GM19328 (cell line): ENCODE data around the gene R3HDM4.

Experiments used
- ATAC-seq: cut with Tn5 transposase; IDR thresholded peaks from one replicate; pipeline ENCODE4 v1.9.1; 2021; ENCODE audit warnings: mild to moderate bottlenecking, moderate library complexity; ENCODE audit not compliant: unreplicated experiment

Gene R3HDM4

DNA sequence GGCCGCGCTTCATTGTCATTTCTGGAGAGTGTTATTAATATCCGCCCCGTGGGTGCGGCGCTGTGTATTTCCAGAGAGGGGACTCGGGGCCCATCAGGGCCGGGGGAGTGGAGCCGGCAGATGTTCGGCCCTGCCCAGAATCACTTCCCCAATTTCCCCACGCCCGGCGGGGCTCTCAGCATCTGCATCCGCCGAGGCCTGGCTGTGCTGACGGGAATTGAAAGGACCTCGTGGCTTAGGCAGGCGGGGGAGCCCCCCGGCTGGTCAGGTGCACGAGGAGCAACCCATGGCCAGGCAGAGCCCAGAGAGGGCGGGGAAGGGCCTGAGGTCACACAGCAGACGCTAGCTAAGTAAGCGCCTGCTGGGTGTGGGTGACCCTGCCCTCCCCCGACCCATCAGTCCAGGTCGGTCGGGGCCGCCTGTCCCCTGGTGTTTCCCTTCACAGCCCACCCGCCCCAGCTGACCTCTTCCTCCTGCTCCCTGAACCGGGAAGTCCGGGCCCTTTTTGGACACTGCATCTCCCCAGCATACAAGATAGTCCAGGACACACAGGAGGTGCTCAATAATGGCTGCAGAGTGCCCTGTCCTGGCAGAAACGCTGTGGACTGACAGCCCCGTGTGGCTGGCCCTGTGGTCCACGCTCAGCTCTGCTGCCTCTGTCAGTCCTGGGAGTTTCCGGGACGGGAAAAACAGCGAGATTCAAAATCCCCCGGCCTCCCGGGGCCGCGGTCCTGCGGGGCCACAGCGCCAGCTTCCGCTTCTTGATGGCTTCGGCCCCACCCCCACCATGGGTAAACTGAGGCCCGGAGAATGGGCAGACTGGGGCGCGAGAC, 34.9 kb upstream of the R3HDM4 start:
- ATAC-seq: peak; percentile 67

GRCh38 chr19:947090-947706, 34.2 kb upstream of the R3HDM4 start:
- ATAC-seq: no peak

- no peak for ATAC-seq
These were observed 32.6 kb upstream of the R3HDM4 start for GRCh38 chr19:945401-946252.

DNA sequence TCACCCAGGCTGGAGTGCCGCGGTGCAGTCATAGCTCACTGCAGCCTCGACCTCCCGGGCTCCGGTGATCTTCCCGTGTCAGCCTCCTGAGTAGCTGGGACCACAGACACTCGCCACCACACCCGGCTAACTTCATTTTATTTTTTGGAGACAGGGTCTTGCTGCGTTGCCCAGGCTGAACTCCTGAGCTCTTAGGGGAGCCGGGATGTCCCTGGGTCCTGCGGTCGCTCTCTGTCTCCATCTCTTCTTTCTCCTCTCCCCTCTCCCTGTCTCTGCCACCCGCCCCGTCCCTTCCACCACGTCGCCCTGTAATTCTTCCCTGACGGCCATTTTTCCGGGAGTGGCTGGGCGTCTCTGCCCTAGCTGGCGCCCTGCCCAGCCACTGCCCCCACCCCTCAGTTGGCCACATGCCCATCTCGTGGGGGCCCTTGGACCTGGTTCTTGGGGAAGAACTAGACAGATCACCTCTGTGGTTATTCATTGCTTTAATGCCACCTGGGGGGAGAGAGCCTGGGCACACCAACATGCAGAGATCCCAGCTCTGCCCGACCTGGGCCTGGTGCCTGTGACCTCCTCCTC, 31.7 kb upstream of the R3HDM4 start:
- ATAC-seq: no peak

GRCh38 chr19:944171-944567, 31.1 kb upstream of the R3HDM4 start:
- no peak for ATAC-seq

DNA sequence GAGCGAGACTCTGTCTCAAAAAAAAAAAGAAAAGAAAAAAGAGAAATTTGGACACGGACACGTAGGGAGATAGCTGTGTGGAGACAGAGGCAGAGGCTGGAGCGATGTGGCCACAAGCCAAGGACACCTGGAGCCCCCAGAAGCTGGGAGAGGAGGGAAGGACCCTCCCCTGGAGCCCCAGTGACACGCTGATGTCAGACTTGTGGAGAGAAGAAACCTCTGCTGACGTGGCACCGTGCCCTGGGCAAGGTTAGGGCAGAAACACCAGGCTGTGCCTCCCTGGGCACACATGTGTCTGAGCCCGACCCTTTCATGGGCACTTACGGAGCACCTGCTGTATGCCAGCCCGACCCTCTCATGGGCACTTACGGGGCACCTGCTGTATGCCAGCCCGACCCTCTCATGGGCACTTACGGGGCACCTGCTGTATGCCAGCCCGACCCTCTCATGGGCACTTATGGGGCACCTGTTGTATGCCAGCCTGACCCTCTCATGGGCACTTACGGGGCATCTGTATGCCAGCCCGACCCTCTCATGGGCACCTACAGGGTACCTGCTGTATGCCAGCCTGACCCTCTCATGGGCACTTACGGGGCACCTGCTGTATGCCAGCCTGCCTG, 30.6 kb upstream of the R3HDM4 start:
- ATAC-seq: no peak

GRCh38 chr19:942133-942645, 29.2 kb upstream of the R3HDM4 start:
- ATAC-seq: no peak

GRCh38 chr19:941292-942132, 28.5 kb upstream of the R3HDM4 start:
- ATAC-seq: no peak

GRCh38 chr19:940591-941291, 27.7 kb upstream of the R3HDM4 start:
- ATAC-seq: no peak

- no peak for ATAC-seq
These were observed 26.9 kb upstream of the R3HDM4 start for GRCh38 chr19:939922-940321.

GRCh38 chr19:939439-939838, 26.4 kb upstream of the R3HDM4 start:
- no peak for ATAC-seq

- ATAC-seq: no peak
These were observed 25.4 kb upstream of the R3HDM4 start for GRCh38 chr19:938233-938923.

GRCh38 chr19:937259-937694, 24.3 kb upstream of the R3HDM4 start:
- no peak for ATAC-seq

GRCh38 chr19:936175-936546, 23.1 kb upstream of the R3HDM4 start:
- no peak for ATAC-seq

DNA sequence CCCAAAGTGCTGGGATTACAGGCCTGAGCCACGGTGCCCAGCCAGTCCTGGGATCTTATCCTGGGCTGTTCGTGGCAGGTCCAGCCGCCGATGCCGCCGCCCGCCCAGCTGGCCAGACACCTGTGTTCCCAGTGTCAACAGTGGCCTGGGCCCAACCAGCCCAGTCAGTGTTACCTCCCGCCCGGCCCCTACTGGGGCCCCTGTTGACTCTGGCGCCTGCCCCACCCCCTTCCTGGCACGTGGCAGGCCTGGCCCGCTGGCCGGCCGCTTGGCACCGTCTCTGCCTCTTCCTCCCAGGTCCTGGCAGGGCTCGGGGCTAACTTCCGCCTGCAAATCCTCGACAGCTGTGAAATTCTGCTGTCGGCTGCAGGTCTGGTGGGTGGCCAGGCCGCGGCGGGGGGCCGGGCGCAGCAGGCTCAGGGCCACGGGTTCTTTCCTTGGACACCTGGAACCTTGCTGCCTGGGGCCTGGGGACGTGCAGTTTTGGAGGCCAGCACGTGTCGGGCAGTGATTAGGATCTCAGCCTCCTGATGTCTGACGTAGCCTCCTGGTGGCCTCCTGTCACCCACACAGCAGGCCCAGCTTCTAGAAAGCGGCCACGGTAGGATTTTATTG, 22.0 kb upstream of the R3HDM4 start:
- no peak for ATAC-seq

DNA sequence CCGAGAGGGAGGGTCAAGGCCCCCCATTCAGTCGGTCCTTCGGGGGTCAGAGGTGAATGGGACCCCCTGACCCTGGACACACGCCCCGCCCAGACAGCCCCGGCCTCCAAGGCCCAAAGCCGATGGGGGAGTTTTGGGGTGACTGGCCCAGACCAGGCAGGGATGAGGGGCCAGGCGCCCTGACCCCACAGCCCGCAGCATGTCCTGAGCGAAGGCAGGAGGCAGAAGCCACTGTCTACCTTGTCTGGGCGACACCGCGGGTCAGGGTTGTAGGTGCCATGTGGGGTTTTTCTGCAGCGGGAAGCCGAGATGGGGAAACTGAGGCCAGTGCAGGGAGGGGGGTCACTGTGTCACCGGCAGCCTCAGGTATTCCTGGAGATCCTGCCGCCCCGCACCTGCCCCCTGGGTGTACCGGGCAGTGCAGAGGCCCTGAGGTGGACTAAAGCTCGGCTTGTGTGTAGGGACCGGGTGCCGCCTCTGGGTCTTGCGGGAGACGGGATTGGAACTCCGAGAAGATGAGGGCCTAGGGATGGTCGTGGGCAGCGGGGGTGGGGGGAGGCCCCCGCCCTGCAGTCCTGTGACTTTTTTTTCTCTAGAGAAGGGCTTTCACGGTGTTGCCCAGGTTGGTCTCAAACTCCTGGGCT, 21.3 kb upstream of the R3HDM4 start:
- no peak for ATAC-seq

DNA sequence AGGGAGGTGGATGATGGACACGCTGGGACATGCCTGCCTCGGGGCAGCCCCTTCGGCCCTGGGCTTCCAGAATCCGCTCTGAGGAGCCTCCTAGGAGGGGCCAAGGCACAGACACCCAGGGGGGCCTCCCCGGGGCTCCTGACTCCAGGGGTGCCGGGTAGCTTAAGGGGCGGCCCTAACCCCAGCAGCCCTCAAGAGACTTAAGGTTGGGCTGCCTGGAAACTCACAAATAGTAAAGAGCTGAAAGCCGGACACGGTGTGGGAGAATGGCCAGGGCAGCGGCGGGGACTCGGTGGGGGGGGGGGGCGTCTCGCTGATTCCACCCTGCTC, 20.5 kb upstream of the R3HDM4 start:
- no peak for ATAC-seq
